Mucosa of descending colon (tissue), 3 donors: ENCODE data around the gene SORL1-AS1.

Experiments
- ATAC-seq: fragments of 200-7000 bp; cut with Tn5 transposase; one replicate; pipeline ENCODE4 v1.9.1; 2020; ENCODE audit warnings: mild to moderate bottlenecking, moderate library complexity
- DNase-seq, 3 donors: peaks; one replicate each; pipeline ENCODE4 v3.0.0-alpha.2; 2020
- H3K36me3 ChIP-seq: fragments of 200-600 bp; one replicate; pipeline ENCODE4 v1.8.0; 2021; ENCODE audit warnings: low read depth, mild to moderate bottlenecking
- H3K4me1 ChIP-seq: fragments of 200-600 bp; one replicate; pipeline ENCODE4 v1.8.0; 2021; ENCODE audit warnings: low read depth, mild to moderate bottlenecking
- H3K4me3 ChIP-seq: fragments of 200-600 bp; one replicate; pipeline ENCODE4 v1.8.0; 2021; ENCODE audit warnings: mild to moderate bottlenecking
- H3K9me3 ChIP-seq: fragments of 200-600 bp; one replicate; pipeline ENCODE4 v1.8.0; 2021; ENCODE audit warnings: mild to moderate bottlenecking
- intact Hi-C, 2 donors: fragments of 100-400 bp; cut with DNase I in 1 of 2; cut with micrococcal nuclease in 1 of 2; formaldehyde crosslinking; loops; one replicate each; pipeline versions ENCODE4 v1.11.0 to v1.11.1; 2022; cut with DNase I, micrococcal nuclease
- TF ChIP-seq, protein P1 (sequence below): fragments of 200-600 bp; IDR thresholded peaks from one replicate; pipeline ENCODE4 v1.8.0; 2022; ENCODE audit warnings: antibody characterized with exemption, mild to moderate bottlenecking
- donor health status: DM: no; HTN: no; CAD: no; lungs with moderate emphysema.
- donor health status: DM: no; HTN: no; CAD: no.
- donor health status: DM: no; HTN: yes; CAD: no.

Gene SORL1-AS1

GRCh38 chr11:121472312-121472711 is 19.5 kb upstream of the SORL1-AS1 start:
- H3K4me1 ChIP-seq = peaks cover 6% of the 10 kb centered on the region
- ATAC-seq = no peak
- H3K36me3 ChIP-seq = no peaks in the 10 kb centered on the region
- DNase-seq = no peak
- TF ChIP-seq, protein P1, sequence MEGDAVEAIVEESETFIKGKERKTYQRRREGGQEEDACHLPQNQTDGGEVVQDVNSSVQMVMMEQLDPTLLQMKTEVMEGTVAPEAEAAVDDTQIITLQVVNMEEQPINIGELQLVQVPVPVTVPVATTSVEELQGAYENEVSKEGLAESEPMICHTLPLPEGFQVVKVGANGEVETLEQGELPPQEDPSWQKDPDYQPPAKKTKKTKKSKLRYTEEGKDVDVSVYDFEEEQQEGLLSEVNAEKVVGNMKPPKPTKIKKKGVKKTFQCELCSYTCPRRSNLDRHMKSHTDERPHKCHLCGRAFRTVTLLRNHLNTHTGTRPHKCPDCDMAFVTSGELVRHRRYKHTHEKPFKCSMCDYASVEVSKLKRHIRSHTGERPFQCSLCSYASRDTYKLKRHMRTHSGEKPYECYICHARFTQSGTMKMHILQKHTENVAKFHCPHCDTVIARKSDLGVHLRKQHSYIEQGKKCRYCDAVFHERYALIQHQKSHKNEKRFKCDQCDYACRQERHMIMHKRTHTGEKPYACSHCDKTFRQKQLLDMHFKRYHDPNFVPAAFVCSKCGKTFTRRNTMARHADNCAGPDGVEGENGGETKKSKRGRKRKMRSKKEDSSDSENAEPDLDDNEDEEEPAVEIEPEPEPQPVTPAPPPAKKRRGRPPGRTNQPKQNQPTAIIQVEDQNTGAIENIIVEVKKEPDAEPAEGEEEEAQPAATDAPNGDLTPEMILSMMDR = no peak
- intact Hi-C loops = no loop called here
- H3K9me3 ChIP-seq = no peaks in the 10 kb centered on the region
- H3K4me3 ChIP-seq = no peak overlapping the region

DNA sequence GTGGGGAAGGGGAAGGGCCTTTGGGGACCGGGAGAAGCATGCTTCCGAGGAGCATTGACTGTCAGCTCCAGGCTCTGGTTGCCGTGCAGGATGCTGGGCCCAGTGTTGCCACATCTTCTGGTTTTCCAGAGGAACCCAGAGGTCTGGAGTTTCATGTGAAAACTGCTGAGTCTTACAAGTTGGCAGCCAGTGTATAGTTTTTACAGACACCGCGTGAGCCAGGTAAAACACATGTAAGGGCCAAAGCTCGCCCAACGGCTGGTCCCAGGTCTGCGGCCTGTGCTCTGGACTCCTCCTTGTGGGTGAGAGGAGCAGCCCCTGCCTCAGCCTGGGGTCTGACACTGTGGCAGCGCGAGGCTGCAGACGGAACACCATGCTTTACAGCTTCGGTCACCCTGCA is 18.4 kb upstream of the SORL1-AS1 start:
- ATAC-seq (no peak), DNase-seq (no peak)
- H3K4me3 ChIP-seq = no peak overlapping the region
- H3K36me3 ChIP-seq = no peaks in the 10 kb centered on the region
- TF ChIP-seq, protein P1 = no peak
- no peaks in the 10 kb centered on the region for H3K9me3 ChIP-seq
- intact Hi-C loops = no loop called here
- peaks cover 14% of the 10 kb centered on the region for H3K4me1 ChIP-seq

GRCh38 chr11:121469910-121470309 is 17.1 kb upstream of the SORL1-AS1 start:
- Histone ChIP-seq H3K9me3 (no peaks in the 10 kb centered on the region), H3K4me3 (no peak overlapping the region), H3K36me3 (no peaks in the 10 kb centered on the region), H3K4me1 (peaks cover 25% of the 10 kb centered on the region)
- TF ChIP-seq, protein P1 = no peak
- intact Hi-C loops = no loop called here
- ATAC-seq = no peak
- no peak for DNase-seq

DNA sequence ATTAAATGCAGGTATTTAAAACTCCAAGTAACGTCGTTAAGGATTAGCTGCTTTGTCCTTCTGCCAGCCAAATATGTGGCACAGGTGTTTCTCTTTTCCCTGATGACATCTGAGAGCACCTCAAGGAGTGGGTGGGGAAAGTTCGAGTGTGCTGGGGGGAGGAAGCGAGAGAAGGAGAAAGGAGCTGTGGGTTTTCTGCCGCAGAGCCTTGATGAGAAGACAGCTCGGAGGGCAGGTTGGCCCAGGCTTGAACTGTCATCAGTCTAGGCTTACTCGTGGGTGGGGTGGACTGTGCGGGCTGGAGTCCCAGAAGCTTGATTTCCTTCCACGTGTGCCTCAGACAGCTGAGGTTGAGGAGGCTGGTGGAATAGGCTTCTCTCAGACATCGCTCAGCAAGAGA is 15.2 kb upstream of the SORL1-AS1 start:
- H3K9me3 ChIP-seq = no peaks in the 10 kb centered on the region
- peaks cover 29% of the 10 kb centered on the region for H3K4me1 ChIP-seq
- H3K4me3 ChIP-seq = no peak overlapping the region
- H3K36me3 ChIP-seq = no peaks in the 10 kb centered on the region
- TF ChIP-seq, protein P1 = no peak
- ATAC-seq = no peak
- intact Hi-C loops = no loop called here
- DNase-seq = peak in 1 of 3 donors; percentile 59

- TF ChIP-seq, protein P1 = no peak
- Histone ChIP-seq H3K9me3 (no peaks in the 10 kb centered on the region), H3K4me1 (peaks cover 29% of the 10 kb centered on the region), H3K36me3 (no peaks in the 10 kb centered on the region), H3K4me3 (no peak overlapping the region)
- intact Hi-C loops = no loop called here
- ATAC-seq (no peak), DNase-seq (no peak)
These were observed 14.7 kb upstream of the SORL1-AS1 start for GRCh38 chr11:121467471-121467870.
